Skeletal muscle satellite cell (primary cell): ENCODE results near the gene CCL26.
A peak's percentile ranks its signal among the peaks of the same experiment; 100 is the strongest.
"Not testable (repeated sequence)": the region's sequence is repeated elsewhere in the genome, so short reads cannot be mapped to it uniquely, and the experiment has no call there.

Experiments
- H3K27me3 ChIP-seq: 2 replicates; pipeline ENCODE4 v1.7.0; 2013; ENCODE audit warnings: low read length; ENCODE audit not compliant: control insufficient read depth, insufficient read depth
- H3K36me3 ChIP-seq: 2 replicates; pipeline ENCODE4 v1.7.0; 2013; ENCODE audit warnings: mild to moderate bottlenecking, control low read depth, low read length; ENCODE audit not compliant: insufficient read depth
- H3K4me1 ChIP-seq: 2 replicates; pipeline ENCODE4 v1.7.0; 2013; ENCODE audit warnings: low read length; ENCODE audit not compliant: control insufficient read depth, insufficient read depth
- H3K4me2 ChIP-seq: 2 replicates; pipeline ENCODE4 v1.7.0; 2013; ENCODE audit warnings: mild to moderate bottlenecking, low read length
- H3K4me3 ChIP-seq: 2 replicates; pipeline ENCODE4 v1.7.0; 2013; ENCODE audit warnings: low read length
- H3K9ac ChIP-seq: 2 replicates; pipeline ENCODE4 v1.7.0; 2013; ENCODE audit warnings: mild to moderate bottlenecking, low read depth, low read length, moderate library complexity
- H3K9me3 ChIP-seq: replicated peaks from 2 replicates; pipeline ENCODE4 v1.7.0; 2013; ENCODE audit warnings: mild to moderate bottlenecking, control low read depth, low read length

CCL26 gene

GRCh38 chr7:75789361-75789924 is 17.4 kb upstream of the CCL26 start:
- H3K36me3 ChIP-seq = no peaks in the 10 kb centered on the region
- H3K4me2 ChIP-seq = no peak overlapping the region
- H3K4me3 ChIP-seq = no peak overlapping the region
- H3K4me1 ChIP-seq = peaks cover 8% of the 10 kb centered on the region
- no peaks in the 10 kb centered on the region for H3K9me3 ChIP-seq
- H3K27me3 ChIP-seq = peaks cover under 1% of the 10 kb centered on the region
- H3K9ac ChIP-seq = no peak overlapping the region

GRCh38 chr7:75788154-75788847 is 16.3 kb upstream of the CCL26 start:
- H3K9me3 ChIP-seq, H3K36me3 ChIP-seq, H3K9ac ChIP-seq, H3K27me3 ChIP-seq, H3K4me3 ChIP-seq, H3K4me1 ChIP-seq, H3K4me2 ChIP-seq: not testable (repeated sequence)

- not testable (repeated sequence) for H3K4me3 ChIP-seq, H3K36me3 ChIP-seq, H3K9ac ChIP-seq, H3K4me2 ChIP-seq, H3K4me1 ChIP-seq, H3K9me3 ChIP-seq
- H3K27me3 ChIP-seq = peaks cover 18% of the 10 kb centered on the region
These were observed 11.0 kb upstream of the CCL26 start for GRCh38 chr7:75783058-75783457.

- not testable (repeated sequence) for H3K4me3 ChIP-seq, H3K9ac ChIP-seq, H3K4me1 ChIP-seq, H3K4me2 ChIP-seq, H3K9me3 ChIP-seq, H3K36me3 ChIP-seq
- peaks cover 18% of the 10 kb centered on the region for H3K27me3 ChIP-seq
These were observed 8.7 kb upstream of the CCL26 start for GRCh38 chr7:75780647-75781273.

GRCh38 chr7:75779516-75779915 is 7.5 kb upstream of the CCL26 start:
- H3K27me3 ChIP-seq = peaks cover 18% of the 10 kb centered on the region
- not testable (repeated sequence) for H3K9me3 ChIP-seq

GRCh38 chr7:75779035-75779434 is 7.0 kb upstream of the CCL26 start:
- H3K36me3 ChIP-seq, H3K9me3 ChIP-seq, H3K4me1 ChIP-seq, H3K4me3 ChIP-seq, H3K9ac ChIP-seq: not testable (repeated sequence)
- Histone ChIP-seq H3K27me3 (peaks cover 18% of the 10 kb centered on the region), H3K4me2 (peak overlapping the region; percentile 50)

More at GRCh38 chr7:75779516-75779915, 7.5 kb upstream of the CCL26 start:
- not testable (repeated sequence) for H3K4me1 ChIP-seq, H3K4me3 ChIP-seq, H3K36me3 ChIP-seq, H3K9ac ChIP-seq
- H3K4me2 ChIP-seq = peak overlapping the region; percentile 50

- Histone ChIP-seq H3K36me3 (no peaks in the 10 kb centered on the region), H3K27me3 (peaks cover 9% of the 10 kb centered on the region), H3K4me2 (no peak overlapping the region), H3K9me3 (no peaks in the 10 kb centered on the region), H3K4me3 (no peak overlapping the region), H3K9ac (no peak overlapping the region), H3K4me1 (peaks cover 22% of the 10 kb centered on the region)
These were observed 4.4 kb upstream of the CCL26 start for GRCh38 chr7:75776295-75776971.

GRCh38 chr7:75773958-75774357 is 1.9 kb upstream of the CCL26 start:
- H3K4me1 ChIP-seq = peaks cover 18% of the 10 kb centered on the region
- not testable (repeated sequence) for H3K36me3 ChIP-seq, H3K9me3 ChIP-seq, H3K4me3 ChIP-seq, H3K4me2 ChIP-seq, H3K27me3 ChIP-seq, H3K9ac ChIP-seq

- H3K4me2 ChIP-seq = no peak overlapping the region
- no peak overlapping the region for H3K4me3 ChIP-seq
- peaks cover 18% of the 10 kb centered on the region for H3K4me1 ChIP-seq
- no peaks in the 10 kb centered on the region for H3K36me3 ChIP-seq
- H3K27me3 ChIP-seq = no peaks in the 10 kb centered on the region
- H3K9ac ChIP-seq = no peak overlapping the region
- H3K9me3 ChIP-seq = no peaks in the 10 kb centered on the region
These were observed 787 bp downstream of the CCL26 start for GRCh38 chr7:75771224-75771623.

- Histone ChIP-seq H3K9ac (no peak overlapping the region), H3K36me3 (no peaks in the 10 kb centered on the region), H3K27me3 (no peaks in the 10 kb centered on the region), H3K4me1 (no peaks in the 10 kb centered on the region), H3K9me3 (no peaks in the 10 kb centered on the region), H3K4me3 (no peak overlapping the region), H3K4me2 (no peak overlapping the region)
These were observed 9.6 kb downstream of the CCL26 start for GRCh38 chr7:75762350-75762917.

- not testable (repeated sequence) for H3K4me1 ChIP-seq, H3K4me2 ChIP-seq, H3K36me3 ChIP-seq, H3K27me3 ChIP-seq, H3K4me3 ChIP-seq, H3K9ac ChIP-seq, H3K9me3 ChIP-seq
These were observed 10.2 kb downstream of the CCL26 start for GRCh38 chr7:75761801-75762200.
